IMR-90 (cell line): ENCODE measurements around the gene ANKRD1. TPM values are rescaled to one million over a fixed set of nuclear protein-coding genes. Genes with fewer than 3 reads are reported as not detected.

Source experiments
- ATAC-seq: fragments of 200-7000 bp; cut with Tn5 transposase; 2 replicates; pipeline ENCODE4 v1.9.1; 2020; ENCODE audit warnings: low read depth, mild to moderate bottlenecking, moderate library complexity
- BruUV-seq: library from RNA; stranded (reverse); fragments of 400-500 nt; replicated peaks from 2 replicates; lab custom pipeline; 2021; lab: Mats Ljungman, UMichigan
- CTCF ChIA-PET: fragments of 300-600 bp; formaldehyde crosslinking; extraction: SDS; loops from one replicate; lab custom pipeline; 2021; ENCODE audit warnings: antibody characterized with exemption; lab: Yijun Ruan, JAX
- POLR2A ChIA-PET: fragments of 300-600 bp; sonication (Branson Sonifier 250); formaldehyde crosslinking; loops from one replicate; lab custom pipeline; 2022; ENCODE audit warnings: antibody characterized with exemption; ENCODE audit not compliant: unreplicated experiment; lab: Charles Lee
- DNase-seq: peaks from one replicate; pipeline ENCODE4 v3.0.0; 2013
- H2AFZ ChIP-seq: replicated peaks from 2 replicates; pipeline ENCODE3; 2013; ENCODE audit warnings: low read length, mild to moderate bottlenecking; ENCODE audit not compliant: poor library complexity
- H2AK5ac ChIP-seq: 2 replicates; pipeline ENCODE4 v1.6.1; 2013; ENCODE audit warnings: low read depth, low read length, inconsistent platforms
- H2AK9ac ChIP-seq: replicated peaks from 2 replicates; pipeline ENCODE3; 2013; ENCODE audit warnings: mild to moderate bottlenecking, low read depth, low read length, moderate library complexity; ENCODE audit not compliant: poor library complexity
- H2BK120ac ChIP-seq: 2 replicates; pipeline ENCODE4 v1.6.1; 2013; ENCODE audit warnings: low read depth, low read length, inconsistent platforms
- H2BK15ac ChIP-seq: 3 replicates; pipeline ENCODE4 v1.6.1; 2013; ENCODE audit warnings: low read depth, low read length, inconsistent platforms
- H2BK20ac ChIP-seq: 2 replicates; pipeline ENCODE4 v1.6.1; 2013; ENCODE audit warnings: low read depth, mild to moderate bottlenecking, inconsistent platforms, low read length, moderate library complexity
- H2BK5ac ChIP-seq: 2 replicates; pipeline ENCODE4 v1.6.1; 2013; ENCODE audit warnings: mild to moderate bottlenecking, low read depth, low read length, inconsistent platforms; ENCODE audit not compliant: poor library complexity, severe bottlenecking
- H3K14ac ChIP-seq: replicated peaks from 2 replicates; pipeline ENCODE4 v1.6.1; 2013; ENCODE audit warnings: low read depth, low read length, inconsistent platforms
- H3K18ac ChIP-seq: 2 replicates; pipeline ENCODE4 v1.6.1; 2013; ENCODE audit warnings: low read depth, low read length, control low read depth
- H3K23ac ChIP-seq: 2 replicates; pipeline ENCODE4 v1.6.1; 2013; ENCODE audit warnings: low read depth, low read length, inconsistent platforms
- H3K27ac ChIP-seq: 2 replicates; pipeline ENCODE4 v1.5.1; 2013; ENCODE audit warnings: mild to moderate bottlenecking, control low read depth, low read length; ENCODE audit not compliant: insufficient read depth
- H3K27me3 ChIP-seq: 2 replicates; pipeline ENCODE4 v1.6.1; 2013; ENCODE audit warnings: low read length; ENCODE audit not compliant: control insufficient read depth, insufficient read depth
- H3K36me3 ChIP-seq: 2 replicates; pipeline ENCODE4 v1.6.1; 2013; ENCODE audit warnings: low read length, mixed read lengths; ENCODE audit not compliant: control insufficient read depth, insufficient read depth
- H3K4ac ChIP-seq: 2 replicates; pipeline ENCODE4 v1.6.1; 2013; ENCODE audit warnings: low read depth, low read length, inconsistent platforms
- H3K4me1 ChIP-seq: 2 replicates; pipeline ENCODE4 v1.6.1; 2013; ENCODE audit warnings: low read length, mixed read lengths; ENCODE audit not compliant: control insufficient read depth, insufficient read depth
- H3K4me2 ChIP-seq: 2 replicates; pipeline ENCODE4 v1.6.1; 2013; ENCODE audit warnings: low read depth, mild to moderate bottlenecking, control low read depth, low read length, moderate library complexity
- H3K4me3 ChIP-seq: 2 replicates; pipeline ENCODE4 v1.5.1; 2013; ENCODE audit warnings: low read depth, mild to moderate bottlenecking, control low read depth, low read length, moderate library complexity; ENCODE audit not compliant: insufficient read depth
- H3K56ac ChIP-seq: 2 replicates; pipeline ENCODE4 v1.6.1; 2013; ENCODE audit warnings: low read length, inconsistent platforms; ENCODE audit not compliant: insufficient read depth; ENCODE audit errors: extremely low read depth
- H3K79me1 ChIP-seq, 2 experiments: 2 replicates each; pipeline ENCODE4 v1.6.1; 2013; ENCODE audit warnings: low read length in 2 of 2, inconsistent platforms in 1 of 2, low read depth in 1 of 2
- H3K9ac ChIP-seq: 2 replicates; pipeline ENCODE4 v1.6.1; 2013; ENCODE audit warnings: low read depth, low read length, control low read depth
- H3K9me1 ChIP-seq: 2 replicates; pipeline ENCODE4 v1.6.1; 2013; ENCODE audit warnings: low read length, inconsistent platforms; ENCODE audit not compliant: insufficient read depth
- H3K9me3 ChIP-seq: 2 replicates; pipeline ENCODE4 v1.6.1; 2013; ENCODE audit warnings: low read length; ENCODE audit not compliant: control insufficient read depth, insufficient read depth
- H4K20me1 ChIP-seq: 2 replicates; pipeline ENCODE4 v1.6.1; 2013; ENCODE audit warnings: low read length, inconsistent platforms; ENCODE audit not compliant: insufficient read depth
- H4K5ac ChIP-seq: 2 replicates; pipeline ENCODE4 v1.6.1; 2013; ENCODE audit warnings: mild to moderate bottlenecking, low read depth, low read length, control low read depth
- H4K8ac ChIP-seq, 2 experiments: 2 replicates each; pipeline ENCODE4 v1.6.1; 2013; ENCODE audit warnings: low read depth in 2 of 2, low read length in 2 of 2, control low read depth in 1 of 2, inconsistent platforms in 1 of 2
- H4K91ac ChIP-seq: 2 replicates; pipeline ENCODE4 v1.6.1; 2013; ENCODE audit warnings: low read depth, low read length, inconsistent platforms; ENCODE audit not compliant: insufficient read depth
- BHLHE40 ChIP-seq: fragments of 150-350 bp; IDR thresholded peaks from 2 replicates; pipeline ENCODE4 v1.6.1; 2016; ENCODE audit warnings: mild to moderate bottlenecking, low read depth, low read length
- CEBPB ChIP-seq: IDR thresholded peaks from 2 replicates; pipeline ENCODE4 v1.6.1; 2012; ENCODE audit warnings: low read depth, low read length, improper control_type of control experiment
- CHD1 ChIP-seq: IDR thresholded peaks from 2 replicates; pipeline ENCODE4 v1.6.1; 2012; ENCODE audit warnings: low read depth, low read length, improper control_type of control experiment
- CTCF ChIP-seq: conservative IDR thresholded peaks from 2 replicates; pipeline ENCODE4 v1.5.1; 2012; ENCODE audit warnings: mild to moderate bottlenecking, low read depth, low read length, improper control_type of control experiment
- FOS ChIP-seq: fragments of 150-350 bp; IDR thresholded peaks from 2 replicates; pipeline ENCODE4 v1.6.1; 2016; ENCODE audit warnings: low read depth, low read length
- MAFK ChIP-seq: IDR thresholded peaks from 2 replicates; pipeline ENCODE4 v1.6.1; 2012; ENCODE audit warnings: low read depth, low read length, improper control_type of control experiment
- MAZ ChIP-seq: IDR thresholded peaks from 2 replicates; pipeline ENCODE4 v1.6.1; 2012; ENCODE audit warnings: low read depth, mild to moderate bottlenecking, low read length, improper control_type of control experiment, moderate library complexity, borderline replicate concordance
- MXI1 ChIP-seq: IDR thresholded peaks from 2 replicates; pipeline ENCODE4 v1.6.1; 2012; ENCODE audit warnings: low read depth, mild to moderate bottlenecking, low read length, moderate library complexity, borderline replicate concordance
- NFE2L2 ChIP-seq: fragments of 150-350 bp; IDR thresholded peaks from 2 replicates; pipeline ENCODE4 v1.6.1; 2016; ENCODE audit warnings: low read depth, mild to moderate bottlenecking, low read length
- POLR2A ChIP-seq: IDR thresholded peaks from 2 replicates; pipeline ENCODE4 v1.6.1; 2012; ENCODE audit warnings: mild to moderate bottlenecking, low read depth, low read length
- RAD21 ChIP-seq: IDR thresholded peaks from 2 replicates; pipeline ENCODE4 v1.6.1; 2012; ENCODE audit warnings: low read length, improper control_type of control experiment
- RCOR1 ChIP-seq: IDR thresholded peaks from 2 replicates; pipeline ENCODE4 v1.6.1; 2012; ENCODE audit warnings: mild to moderate bottlenecking, low read length, improper control_type of control experiment; ENCODE audit not compliant: insufficient replicate concordance
- RFX5 ChIP-seq: IDR thresholded peaks from 2 replicates; pipeline ENCODE4 v1.8.0; 2012; ENCODE audit warnings: low read depth, mild to moderate bottlenecking, low read length, moderate library complexity
- SMC3 ChIP-seq: fragments of 150-350 bp; IDR thresholded peaks from 2 replicates; pipeline ENCODE4 v1.6.1; 2016; ENCODE audit warnings: low read depth, mild to moderate bottlenecking, antibody characterized with exemption, low read length, moderate library complexity
- USF2 ChIP-seq: fragments of 150-350 bp; IDR thresholded peaks from 2 replicates; pipeline ENCODE4 v1.6.1; 2017; ENCODE audit warnings: mild to moderate bottlenecking, antibody characterized with exemption, low read length, low read depth
- WGBS, 2 experiments: methylation state at CpG; one replicate each; pipeline versions ENCODE4 v1.1.5 to v1.1.7; 2013; ENCODE audit warnings: missing lambda C conversion rate in 2 of 2; ENCODE audit not compliant: insufficient read length in 1 of 2; ENCODE audit errors: extremely low coverage in 2 of 2; 5-methylcytosine and 5-hydroxymethylcytosine counted together
- dilution Hi-C: fragments of 300-500 bp; cut with HindIII; formaldehyde crosslinking; loops from one replicate; pipeline ENCODE4 v1.14.3; 2018; ENCODE audit warnings: low sequenced_read_pairs; ENCODE audit not compliant: unreplicated experiment
- in situ Hi-C: fragments of 300-500 bp; cut with MboI; formaldehyde crosslinking; loops from 3 replicates; pipeline ENCODE4 v1.14.3; 2019; ENCODE audit warnings: low sequenced_read_pairs, inconsistent platforms, mixed read lengths
- intact Hi-C: fragments of 100-400 bp; cut with micrococcal nuclease; formaldehyde crosslinking; loops from 2 replicates; pipeline ENCODE4 v1.10.0; 2022
- polyA plus RNA-seq, 3 experiments: library from polyadenylated mRNA; depleted of rRNA; stranded (reverse); fragments of >200 nt; gene quantifications; 2 replicates each; pipeline ENCODE4 v1.2.3, GENCODE V29; 2012; ENCODE audit warnings: low replicate concordance in 1 of 3
- total RNA-seq: library from RNA; depleted of rRNA; stranded (reverse); fragments of >200 nt; gene quantifications from 2 replicates; pipeline ENCODE4 v1.2.3, GENCODE V29; 2012
- TF ChIP-seq, protein P1 (sequence below): fragments of 150-350 bp; IDR thresholded peaks from 2 replicates; pipeline ENCODE4 v1.6.1; 2016; ENCODE audit warnings: low read depth, mild to moderate bottlenecking, low read length, moderate library complexity, borderline replicate concordance

The ANKRD1 gene
- total and polyA plus RNA-seq, 2 of the 4 experiments (the other 2 are of a cell fraction): 7.4 to 10.8 TPM

DNA sequence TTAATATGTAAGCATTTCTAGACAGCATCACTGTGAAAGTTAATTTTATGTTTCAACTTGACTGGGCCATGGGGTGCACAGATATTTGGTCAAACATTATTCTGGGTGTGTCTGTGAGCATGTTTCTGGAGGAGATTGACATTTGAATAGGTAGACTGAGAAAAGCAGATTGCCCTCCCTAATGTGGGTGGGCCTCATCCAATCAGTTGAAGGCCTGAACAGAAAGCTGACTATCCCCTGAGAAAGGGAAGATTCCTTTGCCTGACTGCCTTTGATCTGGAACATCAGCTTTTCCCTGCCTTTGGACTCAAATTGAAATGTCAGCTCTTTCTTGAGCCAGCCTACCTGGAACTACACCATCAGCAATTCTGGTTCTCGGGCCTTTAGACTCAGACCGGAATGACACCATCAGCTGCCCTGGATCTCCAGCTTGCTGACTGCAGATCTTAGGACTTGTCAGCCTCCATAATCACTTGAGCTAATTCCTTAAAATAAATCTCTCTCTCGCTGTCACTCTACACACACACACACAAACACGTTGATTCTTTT lies 54.8 kb downstream of the ANKRD1 start:
- DNase-seq (no peak), ATAC-seq (no peak)
- Histone ChIP-seq H2AFZ (no peak overlapping the region), H3K9me1 (peaks cover 2% of the 10 kb centered on the region; the same call in 1 of the 2 replicates), H3K56ac (no peak overlapping the region), H2BK5ac (no peak overlapping the region), H3K9me3 (no peaks in the 10 kb centered on the region), H3K18ac (no peak overlapping the region), H4K8ac (no peak overlapping the region), H2BK15ac (no peak overlapping the region), H2AK9ac (no peak overlapping the region), H4K91ac (no peak overlapping the region), H4K20me1 (no peaks in the 10 kb centered on the region), H3K27ac (no peak overlapping the region), H3K4me3 (no peak overlapping the region), H3K36me3 (no peaks in the 10 kb centered on the region), H3K23ac (no peak overlapping the region), H2BK20ac (no peak overlapping the region), H4K5ac (no peak overlapping the region), H3K4me2 (no peak overlapping the region), H2AK5ac (no peak overlapping the region), H3K4me1 (no peaks in the 10 kb centered on the region), H3K79me1 (no peaks in the 10 kb centered on the region), H3K27me3 (peaks cover 28% of the 10 kb centered on the region), H3K9ac (no peak overlapping the region), H3K14ac (no peak overlapping the region), H3K4ac (no peak overlapping the region), H2BK120ac (no peak overlapping the region)
- ChIA-PET CTCF (interaction anchor here (0.6 to 1.5 kb wide), 18 partner anchors 9 to 1035 kb away, joined by 3 to 12 read pairs (median 4); no protein-coding TSS in a partner anchor), POLR2A (no interaction called here)
- dilution Hi-C loops: no loop called here
- WGBS, 2 experiments: 85% methylated on average over 4 of the region's 4 CpGs; no CpG with 5 or more reads in 1 of the 2 experiments
- in situ Hi-C loops: loop anchor here (5.0 to 25.0 kb wide), 3 partner anchors 119 to 1429 kb away; no protein-coding TSS in a partner anchor
- intact Hi-C loops: loop anchor here (10.0 kb wide), 1 partner anchor 1441 kb away; no protein-coding TSS in a partner anchor
- TF ChIP-seq RFX5: no peak
- no peak for TF ChIP-seq USF2
- TF ChIP-seq RAD21: no peak
- no peak for TF ChIP-seq MAZ
- no peak for TF ChIP-seq CTCF
- TF ChIP-seq SMC3: no peak
- no peak for TF ChIP-seq CEBPB
- no peak for TF ChIP-seq BHLHE40
- TF ChIP-seq FOS: no peak
- no peak for TF ChIP-seq CHD1
- TF ChIP-seq POLR2A: no peak
- no peak for TF ChIP-seq NFE2L2
- no peak for TF ChIP-seq MXI1
- TF ChIP-seq RCOR1: no peak
- TF ChIP-seq MAFK: no peak
- TF ChIP-seq, protein P1, sequence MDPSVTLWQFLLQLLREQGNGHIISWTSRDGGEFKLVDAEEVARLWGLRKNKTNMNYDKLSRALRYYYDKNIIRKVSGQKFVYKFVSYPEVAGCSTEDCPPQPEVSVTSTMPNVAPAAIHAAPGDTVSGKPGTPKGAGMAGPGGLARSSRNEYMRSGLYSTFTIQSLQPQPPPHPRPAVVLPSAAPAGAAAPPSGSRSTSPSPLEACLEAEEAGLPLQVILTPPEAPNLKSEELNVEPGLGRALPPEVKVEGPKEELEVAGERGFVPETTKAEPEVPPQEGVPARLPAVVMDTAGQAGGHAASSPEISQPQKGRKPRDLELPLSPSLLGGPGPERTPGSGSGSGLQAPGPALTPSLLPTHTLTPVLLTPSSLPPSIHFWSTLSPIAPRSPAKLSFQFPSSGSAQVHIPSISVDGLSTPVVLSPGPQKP: no peak
- no TSS peak for BruUV-seq
